CD4-positive, alpha-beta T cell (primary cell): ENCODE results near the gene STPG4. TPM values are rescaled to one million over a fixed set of nuclear protein-coding genes. Genes with fewer than 3 reads are reported as not detected.

Experiments
- ATAC-seq: fragments of 200-7000 bp; cut with Tn5 transposase; one replicate; pipeline ENCODE4 v1.10.0; 2022; ENCODE audit warnings: mild to moderate bottlenecking; ENCODE audit not compliant: poor library complexity
- CTCF ChIA-PET: fragments of 350-600 bp; sonication (Branson Sonifier 250); formaldehyde crosslinking; loops from one replicate; lab custom pipeline; 2021; ENCODE audit warnings: antibody characterized with exemption, inconsistent platforms; lab: Charles Lee
- POLR2A ChIA-PET: fragments of 350-600 bp; sonication (Branson Sonifier 250); formaldehyde crosslinking; loops from one replicate; lab custom pipeline; 2021; ENCODE audit warnings: antibody characterized with exemption, inconsistent platforms; lab: Charles Lee
- DNase-seq, 14 experiments: peaks; one replicate each; pipeline ENCODE4 v3.0.0-alpha.2; 2013 to 2020; ENCODE audit warnings: mixed read lengths in 2 of 14
- H3K27ac ChIP-seq, 2 donors: one replicate each; pipeline versions ENCODE4 v1.5.1 to v1.7.0; 2013; ENCODE audit warnings: low read length in 2 of 2, low read depth in 1 of 2, mild to moderate bottlenecking in 1 of 2
- H3K27me3 ChIP-seq, 2 experiments: 1 replicate in 1 of 2; 2 replicates in 1 of 2; pipeline versions ENCODE4 v1.6.1 to v1.7.0; 2013; ENCODE audit warnings: low read length in 2 of 2, control low read depth in 1 of 2, mild to moderate bottlenecking in 1 of 2, moderate library complexity in 1 of 2; ENCODE audit not compliant: insufficient read depth in 2 of 2, control insufficient read depth in 1 of 2
- H3K36me3 ChIP-seq: one replicate; pipeline ENCODE4 v1.6.1; 2013; ENCODE audit warnings: low read length, control low read depth; ENCODE audit not compliant: insufficient read depth
- H3K4me1 ChIP-seq: one replicate; pipeline ENCODE4 v1.6.1; 2013; ENCODE audit warnings: low read length, control low read depth; ENCODE audit not compliant: insufficient read depth
- H3K4me3 ChIP-seq: one replicate; pipeline ENCODE4 v1.5.1; 2013; ENCODE audit warnings: mild to moderate bottlenecking, low read length, moderate library complexity
- H3K9me3 ChIP-seq, 2 experiments: 1 replicate in 1 of 2; 2 replicates in 1 of 2; pipeline versions ENCODE4 v1.6.1 to v1.7.0; 2013; ENCODE audit warnings: low read length in 2 of 2, mild to moderate bottlenecking in 2 of 2, control low read depth in 1 of 2, moderate library complexity in 1 of 2; ENCODE audit not compliant: control insufficient read depth in 1 of 2, insufficient read depth in 1 of 2
- H3K27ac Mint-ChIP-seq: one replicate; pipeline ENCODE4 v1.8.0; 2020; ENCODE audit warnings: mixed read lengths
- H3K27me3 Mint-ChIP-seq: one replicate; pipeline ENCODE4 v1.8.0; 2021; ENCODE audit warnings: mixed read lengths
- H3K36me3 Mint-ChIP-seq: one replicate; pipeline ENCODE4 v1.8.0; 2021; ENCODE audit warnings: low read depth, mixed read lengths
- H3K4me1 Mint-ChIP-seq: one replicate; pipeline ENCODE4 v1.8.0; 2021; ENCODE audit warnings: low read depth, mixed read lengths
- H3K4me3 Mint-ChIP-seq: one replicate; pipeline ENCODE4 v1.8.0; 2020; ENCODE audit warnings: mild to moderate bottlenecking, mixed read lengths
- H3K9me3 Mint-ChIP-seq: one replicate; pipeline ENCODE4 v1.8.0; 2020; ENCODE audit warnings: mixed read lengths
- intact Hi-C, 2 experiments: fragments of 100-400 bp; cut with DNase I in 1 of 2; cut with micrococcal nuclease in 1 of 2; formaldehyde crosslinking; loops; one replicate each; pipeline versions ENCODE4 v1.15.1 to v1.9.0; 2023 to 2025; cut with DNase I, micrococcal nuclease
- total RNA-seq, 174 experiments: library from RNA in 2 of 174; stranded (reverse) in 2 of 174; gene quantifications; one replicate each; pipeline ENCODE4 v1.2.3 and lab custom pipeline; 2021 to 2026
- TF ChIP-seq, protein P1 (sequence below): fragments of 200-600 bp; IDR thresholded peaks from one replicate; pipeline ENCODE4 v1.8.0; 2022; ENCODE audit warnings: antibody characterized with exemption, mild to moderate bottlenecking

Gene STPG4
- total RNA-seq, 2 experiments from 2014 or later: not detected

- ATAC-seq: no peak
- Histone ChIP-seq H3K9me3 (no peaks in the 10 kb centered on the region), H3K27ac (peak overlapping the region in 1 of 2 donors; percentile 33), H3K27me3 (no peaks in the 10 kb centered on the region), H3K4me1 (peaks cover 56% of the 10 kb centered on the region), H3K36me3 (peaks cover 52% of the 10 kb centered on the region), H3K4me3 (no peak overlapping the region)
- no peaks in the 10 kb centered on the region for H3K27me3 Mint-ChIP-seq
- ChIA-PET POLR2A (no interaction called here), CTCF (no interaction called here)
- no peak overlapping the region for H3K27ac Mint-ChIP-seq
- H3K9me3 Mint-ChIP-seq: no peaks in the 10 kb centered on the region
- no peak overlapping the region for H3K4me3 Mint-ChIP-seq
- no peak for DNase-seq
- H3K4me1 Mint-ChIP-seq: peaks cover 51% of the 10 kb centered on the region
- TF ChIP-seq, protein P1, sequence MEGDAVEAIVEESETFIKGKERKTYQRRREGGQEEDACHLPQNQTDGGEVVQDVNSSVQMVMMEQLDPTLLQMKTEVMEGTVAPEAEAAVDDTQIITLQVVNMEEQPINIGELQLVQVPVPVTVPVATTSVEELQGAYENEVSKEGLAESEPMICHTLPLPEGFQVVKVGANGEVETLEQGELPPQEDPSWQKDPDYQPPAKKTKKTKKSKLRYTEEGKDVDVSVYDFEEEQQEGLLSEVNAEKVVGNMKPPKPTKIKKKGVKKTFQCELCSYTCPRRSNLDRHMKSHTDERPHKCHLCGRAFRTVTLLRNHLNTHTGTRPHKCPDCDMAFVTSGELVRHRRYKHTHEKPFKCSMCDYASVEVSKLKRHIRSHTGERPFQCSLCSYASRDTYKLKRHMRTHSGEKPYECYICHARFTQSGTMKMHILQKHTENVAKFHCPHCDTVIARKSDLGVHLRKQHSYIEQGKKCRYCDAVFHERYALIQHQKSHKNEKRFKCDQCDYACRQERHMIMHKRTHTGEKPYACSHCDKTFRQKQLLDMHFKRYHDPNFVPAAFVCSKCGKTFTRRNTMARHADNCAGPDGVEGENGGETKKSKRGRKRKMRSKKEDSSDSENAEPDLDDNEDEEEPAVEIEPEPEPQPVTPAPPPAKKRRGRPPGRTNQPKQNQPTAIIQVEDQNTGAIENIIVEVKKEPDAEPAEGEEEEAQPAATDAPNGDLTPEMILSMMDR: no peak
- H3K36me3 Mint-ChIP-seq: peaks cover 41% of the 10 kb centered on the region
- intact Hi-C loops: no loop called here
Measured at GRCh38 chr2:47069628-47070154, 85.4 kb downstream of the STPG4 start.

GRCh38 chr2:47068981-47069627 lies 86.0 kb downstream of the STPG4 start:
- ATAC-seq: no peak
- CTCF ChIA-PET: interaction anchor here (0.7 kb wide), 1 partner anchor 173 kb away, joined by 4 read pairs; no protein-coding TSS in a partner anchor
- H3K4me1 Mint-ChIP-seq: peaks cover 51% of the 10 kb centered on the region

DNA sequence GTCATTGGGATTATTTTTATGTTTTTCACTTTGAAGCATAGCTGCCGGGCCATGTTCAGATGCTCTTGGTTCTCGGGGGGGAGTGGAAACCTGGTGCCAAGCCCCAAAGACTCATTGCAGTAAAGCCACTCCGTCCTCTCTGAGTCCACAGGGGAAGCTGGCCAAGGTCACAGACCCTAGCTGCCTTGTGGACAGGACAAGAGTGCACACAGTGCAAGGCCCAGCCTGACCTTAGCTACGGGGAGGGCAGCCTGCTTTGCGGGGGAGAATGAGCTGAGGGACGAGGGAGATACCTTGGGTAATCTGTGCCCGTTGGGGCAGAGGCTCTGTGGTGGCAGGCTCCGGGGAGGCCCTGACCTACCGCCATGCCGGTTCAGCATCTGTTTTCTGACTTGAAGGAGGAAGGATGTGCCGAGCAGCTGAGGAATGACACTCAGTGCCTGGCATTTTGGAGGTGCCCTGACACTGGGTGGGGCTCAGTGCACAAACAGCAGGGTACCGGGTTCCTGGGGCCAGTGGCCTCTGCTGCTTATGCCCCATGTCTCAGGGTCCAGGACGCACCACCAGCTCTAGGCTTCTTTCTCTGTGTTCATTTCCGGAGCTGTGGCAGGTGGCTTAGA lies 87.2 kb downstream of the STPG4 start:
- H3K27ac ChIP-seq: no peak overlapping the region
- DNase-seq (no peak), ATAC-seq (no peak)
- TF ChIP-seq, protein P1: no peak
- CTCF ChIA-PET: no interaction called here
- intact Hi-C loops: no loop called here
- peaks cover 48% of the 10 kb centered on the region for H3K4me1 ChIP-seq
- no peaks in the 10 kb centered on the region for H3K27me3 Mint-ChIP-seq
- H3K4me1 Mint-ChIP-seq: peaks cover 49% of the 10 kb centered on the region
- H3K36me3 ChIP-seq: peaks cover 63% of the 10 kb centered on the region
- H3K9me3 ChIP-seq: no peaks in the 10 kb centered on the region
- POLR2A ChIA-PET: interaction anchor here (0.6 kb wide), 1 partner anchor 97 kb away, joined by 3 read pairs; no protein-coding TSS in a partner anchor
- no peaks in the 10 kb centered on the region for H3K27me3 ChIP-seq
- no peak overlapping the region for H3K4me3 Mint-ChIP-seq
- H3K27ac Mint-ChIP-seq: peak overlapping the region; percentile 70
- no peaks in the 10 kb centered on the region for H3K9me3 Mint-ChIP-seq
- H3K4me3 ChIP-seq: no peak overlapping the region
- peaks cover 47% of the 10 kb centered on the region for H3K36me3 Mint-ChIP-seq

More at GRCh38 chr2:47068981-47069627, 86.0 kb downstream of the STPG4 start:
- Mint-ChIP-seq H3K9me3 (no peaks in the 10 kb centered on the region), H3K36me3 (peaks cover 41% of the 10 kb centered on the region), H3K4me3 (no peak overlapping the region), H3K27me3 (no peaks in the 10 kb centered on the region), H3K27ac (peak overlapping the region; percentile 70)
- TF ChIP-seq, protein P1: no peak
- Histone ChIP-seq H3K4me3 (no peak overlapping the region), H3K27ac (peak overlapping the region; percentile 7 to 34), H3K36me3 (peaks cover 57% of the 10 kb centered on the region), H3K9me3 (no peaks in the 10 kb centered on the region), H3K27me3 (no peaks in the 10 kb centered on the region), H3K4me1 (peaks cover 56% of the 10 kb centered on the region)
- DNase-seq: no peak
- POLR2A ChIA-PET: no interaction called here
- intact Hi-C loops: no loop called here
